Measurements from ENCODE around the gene CELSR1.

DNA sequence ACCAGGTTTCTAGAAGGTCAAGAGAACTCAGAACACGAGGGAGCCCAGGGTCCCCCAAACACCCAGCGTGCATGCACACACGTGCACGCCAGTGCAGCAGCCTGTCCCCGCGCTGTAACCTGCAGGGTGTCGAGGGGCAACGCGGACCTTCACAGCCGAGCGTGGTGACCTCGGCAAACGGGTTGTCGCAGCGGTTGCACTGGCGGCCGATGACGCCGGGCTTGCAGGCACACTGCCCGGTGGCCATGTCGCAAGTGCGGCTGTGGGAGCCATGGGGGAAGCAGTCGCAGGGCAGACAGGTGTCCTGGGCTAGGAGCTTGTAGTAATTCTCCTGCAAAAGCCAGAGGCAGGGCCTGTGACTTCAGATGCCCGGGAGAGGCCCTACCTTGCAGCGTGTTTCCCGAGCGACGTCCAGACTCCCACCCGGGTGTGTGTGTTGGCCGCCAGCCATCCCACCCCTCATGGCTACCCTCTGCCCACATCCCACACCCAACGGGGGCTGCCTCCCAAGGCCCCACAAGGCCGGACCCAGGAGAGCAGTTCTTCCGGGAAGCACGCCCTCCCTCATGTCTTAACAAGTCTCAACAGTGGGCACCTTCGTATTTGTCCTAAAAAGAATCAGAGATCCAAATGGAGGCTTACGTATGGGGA lies 145.8 kb downstream of the CELSR1 start:
- TF ChIP-seq, protein P1, sequence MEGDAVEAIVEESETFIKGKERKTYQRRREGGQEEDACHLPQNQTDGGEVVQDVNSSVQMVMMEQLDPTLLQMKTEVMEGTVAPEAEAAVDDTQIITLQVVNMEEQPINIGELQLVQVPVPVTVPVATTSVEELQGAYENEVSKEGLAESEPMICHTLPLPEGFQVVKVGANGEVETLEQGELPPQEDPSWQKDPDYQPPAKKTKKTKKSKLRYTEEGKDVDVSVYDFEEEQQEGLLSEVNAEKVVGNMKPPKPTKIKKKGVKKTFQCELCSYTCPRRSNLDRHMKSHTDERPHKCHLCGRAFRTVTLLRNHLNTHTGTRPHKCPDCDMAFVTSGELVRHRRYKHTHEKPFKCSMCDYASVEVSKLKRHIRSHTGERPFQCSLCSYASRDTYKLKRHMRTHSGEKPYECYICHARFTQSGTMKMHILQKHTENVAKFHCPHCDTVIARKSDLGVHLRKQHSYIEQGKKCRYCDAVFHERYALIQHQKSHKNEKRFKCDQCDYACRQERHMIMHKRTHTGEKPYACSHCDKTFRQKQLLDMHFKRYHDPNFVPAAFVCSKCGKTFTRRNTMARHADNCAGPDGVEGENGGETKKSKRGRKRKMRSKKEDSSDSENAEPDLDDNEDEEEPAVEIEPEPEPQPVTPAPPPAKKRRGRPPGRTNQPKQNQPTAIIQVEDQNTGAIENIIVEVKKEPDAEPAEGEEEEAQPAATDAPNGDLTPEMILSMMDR (IDR thresholded peaks at IDR 0.05) = no peak
- no peak for TF ChIP-seq POLR2A (IDR thresholded peaks at IDR 0.05)

Data from adrenal gland (tissue), 5 donors.